Breast epithelium (tissue), 3 donors: ENCODE data around the gene KDM4B.

ENCODE experiments used
- CTCF ChIP-seq, 3 donors: fragments of 450-650 bp; IDR thresholded peaks; one replicate each; pipeline ENCODE4 v1.5.1; 2016 to 2017; ENCODE audit warnings: antibody characterized with exemption in 3 of 3, mild to moderate bottlenecking in 3 of 3, moderate library complexity in 3 of 3
- POLR2A ChIP-seq: fragments of 450-650 bp; IDR thresholded peaks from one replicate; pipeline ENCODE4 v1.6.1; 2016; ENCODE audit warnings: antibody characterized with exemption, mild to moderate bottlenecking, moderate library complexity
- POLR2AphosphoS5 ChIP-seq, 3 donors: sonication (generic); formaldehyde crosslinking; IDR thresholded peaks; one replicate each; pipeline ENCODE4 v1.6.1; 2017; ENCODE audit warnings: antibody characterized with exemption in 3 of 3

DNA sequence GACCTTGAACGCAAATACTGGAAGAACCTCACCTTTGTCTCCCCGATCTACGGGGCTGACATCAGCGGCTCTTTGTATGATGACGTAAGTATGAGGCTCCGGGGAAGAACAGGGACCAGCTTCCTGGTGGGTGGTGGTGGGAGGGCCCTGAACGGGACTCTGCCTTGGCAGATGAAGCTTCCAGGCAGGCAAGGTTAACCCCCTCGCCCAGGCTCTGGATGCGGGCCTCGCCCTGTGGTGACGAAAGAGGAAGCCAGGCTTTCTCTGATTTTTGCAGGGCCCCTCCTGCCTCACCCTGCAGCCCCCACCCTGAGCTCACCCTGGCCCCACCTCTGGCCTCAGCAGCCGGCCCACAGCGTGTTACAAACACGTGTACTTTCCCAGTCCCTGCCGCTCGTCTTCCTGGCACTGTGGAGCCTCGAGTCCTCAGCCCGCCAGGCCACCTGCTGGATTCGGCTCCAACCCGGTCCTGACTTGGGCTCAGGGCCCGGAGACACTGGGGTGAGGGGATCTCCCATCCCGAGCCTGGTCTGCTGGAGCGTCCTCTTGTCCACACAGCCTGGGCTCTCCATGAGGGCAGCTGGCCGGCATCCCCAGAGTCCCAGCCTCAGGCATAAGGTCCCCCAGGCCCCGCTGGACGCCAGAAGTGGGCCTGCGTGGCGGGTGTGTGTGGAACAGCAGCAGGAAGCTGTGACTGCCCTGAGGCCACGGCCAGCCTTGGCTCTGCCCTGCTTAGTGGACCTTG is 72.4 kb downstream of the KDM4B start:
- TF ChIP-seq CTCF (IDR thresholded peaks at IDR 0.05) (no peak), POLR2AphosphoS5 (IDR thresholded peaks at IDR 0.05) (no peak), POLR2A (no peak)
